SIG-M5 treated with dmso at 0.1 percent for 504 hours (cell line): ENCODE results near the gene NYAP2.

Experiments
- DNase-seq: peaks from one replicate; lab custom pipeline; 2025; ENCODE audit not compliant: unreplicated experiment; lab: John Stamatoyannopoulos, UW

NYAP2 gene

GRCh38 chr2:225425284-225425683 lies 25.8 kb downstream of the NYAP2 start:
- no peak for DNase-seq

- DNase-seq = no peak
Measured at GRCh38 chr2:225428360-225428759, 28.9 kb downstream of the NYAP2 start.

- no peak for DNase-seq
Measured at GRCh38 chr2:225429717-225430116, 30.2 kb downstream of the NYAP2 start.

GRCh38 chr2:225431105-225431863 lies 31.8 kb downstream of the NYAP2 start:
- DNase-seq = no peak

- no peak for DNase-seq
Measured at GRCh38 chr2:225434014-225434413, 34.5 kb downstream of the NYAP2 start.

- DNase-seq = no peak
Measured at GRCh38 chr2:225437319-225437718, 37.8 kb downstream of the NYAP2 start.

- DNase-seq = no peak
Measured at GRCh38 chr2:225438248-225438647, 38.7 kb downstream of the NYAP2 start.

GRCh38 chr2:225452677-225453076 lies 53.2 kb downstream of the NYAP2 start:
- DNase-seq = no peak

- no peak for DNase-seq
Measured at GRCh38 chr2:225454412-225454811, 54.9 kb downstream of the NYAP2 start.

GRCh38 chr2:225456619-225457260 lies 57.2 kb downstream of the NYAP2 start:
- DNase-seq = no peak

GRCh38 chr2:225457482-225457881 lies 58.0 kb downstream of the NYAP2 start:
- no peak for DNase-seq

GRCh38 chr2:225458431-225459117 lies 59.1 kb downstream of the NYAP2 start:
- DNase-seq = peak; percentile 8

- no peak for DNase-seq
Measured at GRCh38 chr2:225462417-225462816, 62.9 kb downstream of the NYAP2 start.

- DNase-seq = no peak
Measured at GRCh38 chr2:225462945-225463344, 63.4 kb downstream of the NYAP2 start.

GRCh38 chr2:225463449-225463848 lies 63.9 kb downstream of the NYAP2 start:
- DNase-seq = no peak

- DNase-seq = peak; percentile 11
Measured at GRCh38 chr2:225464346-225465025, 65.0 kb downstream of the NYAP2 start.

- DNase-seq = no peak
Measured at GRCh38 chr2:225465827-225466226, 66.3 kb downstream of the NYAP2 start.

GRCh38 chr2:225466891-225467604 lies 67.5 kb downstream of the NYAP2 start:
- DNase-seq = no peak

GRCh38 chr2:225468131-225468530 lies 68.6 kb downstream of the NYAP2 start:
- DNase-seq = no peak

- no peak for DNase-seq
Measured at GRCh38 chr2:225471039-225471438, 71.5 kb downstream of the NYAP2 start.

- no peak for DNase-seq
Measured at GRCh38 chr2:225471482-225471881, 72.0 kb downstream of the NYAP2 start.
